ENCODE data around the gene CD99.

GRCh38 chrX:2680486-2681348 is 10.4 kb upstream of the CD99 start:
- no peak for TF ChIP-seq CTCF (IDR thresholded peaks at IDR 0.05)
- TF ChIP-seq POLR2A (IDR thresholded peaks at IDR 0.05): no peak
